GM18499 (cell line): ENCODE measurements around the gene PURA.

ENCODE experiments used
- ATAC-seq: cut with Tn5 transposase; IDR thresholded peaks from one replicate; pipeline ENCODE4 v1.9.1; 2021; ENCODE audit warnings: moderate number of reproducible peaks; ENCODE audit not compliant: insufficient read depth, unreplicated experiment

PURA gene

DNA sequence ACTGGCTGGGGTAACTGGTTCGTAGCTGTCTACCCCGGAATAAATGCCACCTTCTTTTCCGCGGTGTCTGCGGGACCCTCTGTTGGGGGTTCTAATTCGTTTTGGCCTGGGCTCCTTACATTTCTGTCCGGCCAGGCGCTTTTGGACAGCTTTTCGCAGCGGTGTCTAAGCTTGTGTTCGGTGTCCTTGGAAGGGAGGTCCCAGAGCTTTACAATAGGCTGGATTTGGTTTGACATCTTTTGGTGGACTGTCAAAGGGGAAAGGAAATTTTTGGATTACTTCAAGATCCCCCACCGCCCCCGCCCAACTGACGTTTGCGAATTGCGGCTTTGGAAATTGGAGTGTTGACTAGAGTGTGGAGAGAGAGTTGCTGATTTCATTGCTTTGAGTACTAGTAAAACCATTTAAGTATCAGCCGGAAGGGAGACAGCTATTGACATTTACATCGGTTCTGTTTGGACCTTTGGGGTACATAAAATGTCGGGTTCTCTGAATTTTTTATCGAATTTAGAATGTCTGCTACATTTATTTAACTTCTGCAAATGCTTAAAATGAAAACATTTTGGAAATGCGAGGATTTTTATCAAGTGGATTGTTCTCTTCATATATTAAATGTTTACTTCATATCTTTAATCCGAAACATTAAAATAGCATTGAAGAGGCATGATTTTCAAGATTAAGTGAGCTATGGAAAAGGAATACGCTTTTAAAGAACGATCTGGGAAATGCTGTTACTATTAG, 4.7 kb upstream of the PURA start:
- no peak for ATAC-seq

DNA sequence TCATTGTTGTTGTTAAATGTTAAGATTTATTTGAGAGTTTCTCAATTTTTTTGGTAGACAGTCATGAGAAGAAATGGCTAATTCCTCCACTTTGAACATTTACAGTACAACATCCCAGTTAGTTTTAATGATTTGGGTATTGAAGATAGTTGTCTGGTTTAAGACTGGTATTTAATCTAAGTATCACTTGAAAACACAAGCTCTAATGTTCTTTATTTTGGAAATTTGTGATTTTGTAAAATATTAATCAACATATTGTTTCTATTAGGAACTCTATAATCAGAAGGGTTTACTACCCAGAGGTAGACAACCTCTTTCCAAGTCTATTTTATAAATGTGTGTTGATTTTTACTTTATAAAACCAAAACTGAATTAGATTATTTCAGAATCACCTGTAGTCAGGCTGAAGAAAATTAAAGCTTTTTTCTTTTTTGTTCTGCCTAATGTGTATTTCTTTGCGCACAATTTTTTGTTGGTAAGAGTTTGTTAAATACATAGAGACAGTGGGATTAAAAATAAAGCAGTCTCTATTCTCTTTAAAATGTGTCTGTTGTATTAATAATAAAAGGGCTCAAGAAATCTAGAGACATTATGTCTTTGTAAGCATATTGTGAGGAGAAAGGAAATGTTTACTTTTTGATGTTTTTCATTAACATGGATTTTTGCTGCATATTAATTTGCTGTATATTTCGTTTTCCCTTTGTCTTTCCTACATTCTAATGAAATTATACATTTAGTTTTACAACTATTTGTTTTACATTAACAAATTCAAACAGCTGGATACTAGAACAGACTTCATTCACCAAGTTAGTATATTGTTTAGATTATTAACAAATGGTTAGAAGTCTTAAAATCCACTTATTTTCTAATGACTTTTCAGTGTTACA, 3.9 kb upstream of the PURA start:
- ATAC-seq = no peak

DNA sequence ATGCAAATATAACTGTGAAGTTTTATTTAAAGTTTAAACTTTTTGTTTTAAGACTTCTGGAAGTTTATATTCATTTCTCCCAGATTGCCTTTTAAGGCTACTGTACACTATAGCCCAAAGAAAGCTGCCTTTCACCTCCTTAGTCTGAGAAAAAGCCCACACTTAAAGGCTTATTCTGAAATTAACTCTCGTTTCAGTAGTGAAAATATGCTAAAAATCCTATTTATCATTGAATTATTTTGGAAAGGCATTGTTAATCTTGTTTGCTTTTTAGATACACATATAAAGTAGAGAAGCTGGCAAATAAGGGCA, 3.3 kb upstream of the PURA start:
- ATAC-seq = no peak

GRCh38 chr5:140111011-140111858, 2.7 kb upstream of the PURA start:
- no peak for ATAC-seq

GRCh38 chr5:140111859-140112551, 1.9 kb upstream of the PURA start:
- ATAC-seq = no peak

DNA sequence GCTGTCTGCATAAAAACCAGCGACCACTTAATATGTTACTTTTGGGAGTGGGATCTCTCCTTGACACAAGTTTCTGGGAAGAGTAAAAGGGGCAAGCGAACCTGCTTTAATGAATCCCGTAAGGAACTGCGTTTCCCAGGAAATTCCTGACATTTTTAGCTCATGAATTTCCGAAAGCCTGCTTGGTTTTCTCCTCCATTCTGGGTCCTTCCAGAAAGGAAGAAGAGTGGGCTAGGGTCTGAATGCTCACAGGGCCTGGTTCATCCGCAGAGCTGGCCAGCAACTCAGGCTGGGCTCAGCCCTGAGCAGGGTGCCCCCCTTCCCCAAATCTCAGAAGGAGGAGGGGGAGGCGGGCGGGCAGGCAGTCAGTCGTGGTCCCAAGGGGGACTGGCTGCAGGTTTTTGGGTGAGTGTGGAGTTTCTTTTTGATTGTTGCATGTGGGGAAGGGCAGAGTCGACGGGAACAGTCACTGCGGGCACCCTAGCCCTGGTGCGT, 1.2 kb upstream of the PURA start:
- ATAC-seq = no peak

GRCh38 chr5:140113180-140113698, 670 bp upstream of the PURA start:
- ATAC-seq = no peak

DNA sequence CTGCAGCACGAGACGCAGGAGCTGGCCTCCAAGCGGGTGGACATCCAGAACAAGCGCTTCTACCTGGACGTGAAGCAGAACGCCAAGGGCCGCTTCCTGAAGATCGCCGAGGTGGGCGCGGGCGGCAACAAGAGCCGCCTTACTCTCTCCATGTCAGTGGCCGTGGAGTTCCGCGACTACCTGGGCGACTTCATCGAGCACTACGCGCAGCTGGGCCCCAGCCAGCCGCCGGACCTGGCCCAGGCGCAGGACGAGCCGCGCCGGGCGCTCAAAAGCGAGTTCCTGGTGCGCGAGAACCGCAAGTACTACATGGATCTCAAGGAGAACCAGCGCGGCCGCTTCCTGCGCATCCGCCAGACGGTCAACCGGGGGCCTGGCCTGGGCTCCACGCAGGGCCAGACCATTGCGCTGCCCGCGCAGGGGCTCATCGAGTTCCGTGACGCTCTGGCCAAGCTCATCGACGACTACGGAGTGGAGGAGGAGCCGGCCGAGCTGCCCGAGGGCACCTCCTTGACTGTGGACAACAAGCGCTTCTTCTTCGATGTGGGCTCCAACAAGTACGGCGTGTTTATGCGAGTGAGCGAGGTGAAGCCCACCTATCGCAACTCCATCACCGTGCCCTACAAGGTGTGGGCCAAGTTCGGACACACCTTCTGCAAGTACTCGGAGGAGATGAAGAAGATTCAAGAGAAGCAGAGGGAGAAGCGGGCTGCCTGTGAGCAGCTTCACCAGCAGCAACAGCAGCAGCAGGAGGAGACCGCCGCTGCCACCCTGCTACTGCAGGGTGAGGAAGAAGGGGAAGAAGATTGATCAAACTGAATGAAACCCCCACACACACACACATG, 654 bp downstream of the PURA start:
- ATAC-seq = peak; percentile 16

DNA sequence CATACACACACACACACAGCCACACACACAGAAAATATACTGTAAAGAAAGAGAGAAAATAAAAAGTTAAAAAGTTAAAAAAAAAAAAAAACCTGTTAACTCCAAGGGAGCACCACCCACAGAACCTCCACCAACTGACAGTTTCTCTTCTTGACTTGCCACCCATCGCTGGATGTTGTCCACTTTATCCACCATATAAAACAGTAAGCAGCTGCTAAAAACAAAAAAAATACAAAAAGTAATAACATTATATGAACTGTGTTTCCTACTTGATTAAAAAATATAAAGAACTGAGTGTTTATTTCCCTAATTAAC, 1.2 kb downstream of the PURA start:
- ATAC-seq = no peak

- ATAC-seq = no peak
Observed at GRCh38 chr5:140116716-140117115, 2.8 kb downstream of the PURA start.

GRCh38 chr5:140117523-140117922, 3.6 kb downstream of the PURA start:
- ATAC-seq = no peak

GRCh38 chr5:140118302-140118936, 4.5 kb downstream of the PURA start:
- no peak for ATAC-seq

- ATAC-seq = no peak
Observed at GRCh38 chr5:140125637-140126036, 11.7 kb downstream of the PURA start, which contains the start of gene IGIP. Gene IGIP, plus strand, starts transcription at chr5:140125937. Its CDS starts 2,540 bp downstream, at chr5:140128477.

- no peak for ATAC-seq
Observed at GRCh38 chr5:140126315-140127012, 12.6 kb downstream of the PURA start.

DNA sequence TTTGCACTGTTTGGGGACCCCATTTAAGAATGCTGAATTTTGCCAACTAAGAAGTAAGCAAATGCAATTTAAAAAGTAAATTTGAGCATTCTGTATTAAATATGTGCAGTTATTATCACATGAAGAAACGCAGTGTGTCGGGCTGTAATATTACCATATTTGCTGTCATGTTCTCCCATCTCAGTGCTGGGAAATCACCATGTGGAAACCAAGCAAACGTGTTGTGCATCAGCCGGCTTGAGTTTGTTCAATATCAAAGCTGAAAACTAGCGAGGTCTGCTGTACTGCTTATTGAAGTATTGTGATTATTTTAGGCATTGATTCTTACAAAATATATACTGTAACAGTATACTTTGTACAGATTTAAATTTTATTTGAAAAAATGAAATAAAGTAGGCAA, 14.5 kb downstream of the PURA start:
- no peak for ATAC-seq

DNA sequence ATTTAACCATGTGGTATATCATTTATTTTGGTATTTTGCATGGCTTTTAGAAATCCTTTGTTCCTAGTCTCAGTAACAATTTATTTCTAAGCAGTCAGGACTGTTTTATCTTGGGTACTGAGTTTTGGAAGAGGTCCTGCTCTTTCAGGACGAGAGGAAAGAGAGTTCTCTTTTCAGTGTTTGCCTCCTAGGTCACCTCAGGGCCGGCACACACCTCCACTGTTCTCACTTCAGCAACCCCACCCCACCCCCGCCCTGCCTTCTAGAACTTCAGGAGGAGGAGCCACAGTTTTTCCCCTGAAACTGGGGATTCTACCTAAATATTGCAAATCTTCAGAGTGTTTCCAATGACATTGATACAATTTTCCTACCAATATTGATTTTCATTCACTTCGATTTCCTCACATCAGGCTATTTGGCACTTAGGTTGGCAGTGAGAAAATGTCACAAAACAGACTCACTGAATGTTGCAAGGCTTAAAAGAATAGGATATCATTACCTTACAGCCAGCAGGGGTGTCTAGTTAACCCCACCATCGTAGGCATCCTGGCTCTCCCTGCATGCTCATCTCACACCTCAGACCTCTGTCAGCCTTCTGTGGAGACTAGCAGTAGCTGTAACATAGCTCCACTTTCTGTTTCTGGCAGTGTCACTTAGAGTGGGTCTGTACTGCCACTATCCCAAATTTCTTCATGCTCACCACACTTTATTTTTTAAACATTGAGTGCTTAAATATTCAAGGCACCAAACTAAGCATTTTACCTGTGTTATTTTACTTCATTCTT, 17.2 kb downstream of the PURA start:
- ATAC-seq = no peak

DNA sequence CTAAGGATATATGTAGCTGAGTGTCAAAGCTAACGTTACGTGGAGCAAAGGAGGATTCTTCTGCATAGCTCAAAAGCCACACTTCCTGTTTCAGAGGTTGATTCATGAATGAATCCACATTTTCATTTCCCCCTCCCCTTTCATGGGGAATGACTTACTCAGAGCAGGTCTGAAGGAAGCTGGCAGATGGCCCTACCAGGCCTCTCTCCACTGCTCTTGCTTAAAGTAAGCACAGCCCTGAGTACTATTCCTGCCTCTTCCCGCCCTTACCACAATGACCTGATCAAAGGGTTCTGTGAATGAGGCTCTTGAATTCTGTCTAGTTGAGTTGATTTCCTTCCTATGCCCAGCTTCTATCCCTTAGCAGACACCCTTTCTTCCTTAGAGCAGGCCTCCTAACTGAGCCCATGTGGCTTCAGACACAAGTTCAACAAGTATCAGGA, 18.1 kb downstream of the PURA start:
- no peak for ATAC-seq
